Epidermal melanocyte (primary cell): ENCODE measurements around the gene GAPVD1.
A peak's percentile ranks its signal among the peaks of the same experiment; 100 is the strongest.
"Not testable (repeated sequence)": the region's sequence is repeated elsewhere in the genome, so short reads cannot be mapped to it uniquely, and the experiment has no call there.

Experiments used
- DNase-seq: peaks from one replicate; pipeline ENCODE4 v3.0.0; 2011; ENCODE audit warnings: low spot score; ENCODE audit not compliant: insufficient read length

Gene GAPVD1

GRCh38 chr9:125261501-125262293, at the start of gene GAPVD1:
TSS of gene GAPVD1 (plus strand) at chr9:125261826. CDS start at chr9:125298922, 37,096 bp downstream.
- DNase-seq = peak; percentile 97

GRCh38 chr9:125214186-125214585, 47.4 kb upstream of the GAPVD1 start:
- no peak for DNase-seq

- DNase-seq = no peak
Observed at GRCh38 chr9:125218621-125219020, 43.0 kb upstream of the GAPVD1 start.

- DNase-seq = not testable (repeated sequence)
Observed at GRCh38 chr9:125224858-125225257, 36.8 kb upstream of the GAPVD1 start.

GRCh38 chr9:125227761-125228160, 33.9 kb upstream of the GAPVD1 start:
- no peak for DNase-seq

- no peak for DNase-seq
Observed at GRCh38 chr9:125233678-125234077, 27.9 kb upstream of the GAPVD1 start.

GRCh38 chr9:125234099-125234498, 27.5 kb upstream of the GAPVD1 start:
- not testable (repeated sequence) for DNase-seq

- no peak for DNase-seq
Observed at GRCh38 chr9:125235804-125236519, 25.7 kb upstream of the GAPVD1 start.

GRCh38 chr9:125236520-125237159, 25.0 kb upstream of the GAPVD1 start:
- not testable (repeated sequence) for DNase-seq

- DNase-seq = no peak
Observed at GRCh38 chr9:125238127-125238914, 23.3 kb upstream of the GAPVD1 start.

GRCh38 chr9:125238915-125239446, 22.6 kb upstream of the GAPVD1 start:
- DNase-seq = no peak

GRCh38 chr9:125239631-125240597, 21.7 kb upstream of the GAPVD1 start:
- DNase-seq = no peak

GRCh38 chr9:125240649-125240999, 21.0 kb upstream of the GAPVD1 start:
- no peak for DNase-seq

GRCh38 chr9:125241000-125241862, 20.4 kb upstream of the GAPVD1 start, which contains the start of gene HSPA5:
TSS of gene HSPA5 (minus strand) at chr9:125241343. CDS start at chr9:125241126, 217 bp downstream.
- DNase-seq = peak; percentile 97

GRCh38 chr9:125241863-125242739, 19.5 kb upstream of the GAPVD1 start:
- DNase-seq = no peak

GRCh38 chr9:125243792-125244260, 17.8 kb upstream of the GAPVD1 start:
- no peak for DNase-seq

GRCh38 chr9:125246261-125246667, 15.4 kb upstream of the GAPVD1 start:
- no peak for DNase-seq

GRCh38 chr9:125254231-125254630, 7.4 kb upstream of the GAPVD1 start:
- no peak for DNase-seq
